Gastroesophageal sphincter (tissue), 3 donors: ENCODE measurements around the gene MACROD2.

Experiments used
- EP300 ChIP-seq: sonication (generic); formaldehyde crosslinking; IDR thresholded peaks from one replicate; pipeline ENCODE4 v1.6.1; 2017; ENCODE audit warnings: antibody characterized with exemption, mild to moderate bottlenecking
- POLR2AphosphoS5 ChIP-seq: sonication (generic); formaldehyde crosslinking; IDR thresholded peaks from one replicate; pipeline ENCODE4 v1.6.1; 2017; ENCODE audit warnings: antibody characterized with exemption
- TF ChIP-seq, protein P1 (sequence below), 4 experiments: fragments of 200-600 bp in 2 of 4; fragments of 450-650 bp in 2 of 4; sonication (generic) in 1 of 4; IDR thresholded peaks; one replicate each; pipeline ENCODE4 v1.5.1; 2017 to 2019; ENCODE audit warnings: antibody characterized with exemption in 4 of 4, mild to moderate bottlenecking in 2 of 4, moderate library complexity in 2 of 4

GRCh38 chr20:15645816-15646215, 1650.5 kb downstream of the MACROD2 start:
- TF ChIP-seq, protein P1, sequence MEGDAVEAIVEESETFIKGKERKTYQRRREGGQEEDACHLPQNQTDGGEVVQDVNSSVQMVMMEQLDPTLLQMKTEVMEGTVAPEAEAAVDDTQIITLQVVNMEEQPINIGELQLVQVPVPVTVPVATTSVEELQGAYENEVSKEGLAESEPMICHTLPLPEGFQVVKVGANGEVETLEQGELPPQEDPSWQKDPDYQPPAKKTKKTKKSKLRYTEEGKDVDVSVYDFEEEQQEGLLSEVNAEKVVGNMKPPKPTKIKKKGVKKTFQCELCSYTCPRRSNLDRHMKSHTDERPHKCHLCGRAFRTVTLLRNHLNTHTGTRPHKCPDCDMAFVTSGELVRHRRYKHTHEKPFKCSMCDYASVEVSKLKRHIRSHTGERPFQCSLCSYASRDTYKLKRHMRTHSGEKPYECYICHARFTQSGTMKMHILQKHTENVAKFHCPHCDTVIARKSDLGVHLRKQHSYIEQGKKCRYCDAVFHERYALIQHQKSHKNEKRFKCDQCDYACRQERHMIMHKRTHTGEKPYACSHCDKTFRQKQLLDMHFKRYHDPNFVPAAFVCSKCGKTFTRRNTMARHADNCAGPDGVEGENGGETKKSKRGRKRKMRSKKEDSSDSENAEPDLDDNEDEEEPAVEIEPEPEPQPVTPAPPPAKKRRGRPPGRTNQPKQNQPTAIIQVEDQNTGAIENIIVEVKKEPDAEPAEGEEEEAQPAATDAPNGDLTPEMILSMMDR (IDR thresholded peaks at IDR 0.05): no peak
- TF ChIP-seq POLR2AphosphoS5 (no peak), EP300 (no peak)
